Measurements from ENCODE around the gene COG5.
"Not testable (repeated sequence)": the region's sequence is repeated elsewhere in the genome, so short reads cannot be mapped to it uniquely, and the experiment has no call there.

Gene COG5

GRCh38 chr7:107560898-107561516 is 2.7 kb downstream of the COG5 start:
- DNase-seq (no peak), ATAC-seq (replicated peaks) (peak in 1 of 2 donors; percentile 51)
- H3K27ac Mint-ChIP-seq, result no peak overlapping the region
- peak overlapping the region; percentile 22 to 50 for H3K4me3 Mint-ChIP-seq
- peaks cover 28 to 50% of the 10 kb centered on the region in 2 donors for H3K4me1 Mint-ChIP-seq
- H3K9me3 Mint-ChIP-seq, result no peaks in the 10 kb centered on the region
- H3K27me3 Mint-ChIP-seq, result no peaks in the 10 kb centered on the region
- H3K36me3 Mint-ChIP-seq, result peaks cover 6 to 16% of the 10 kb centered on the region in 2 donors

GRCh38 chr7:107559864-107560263 is 3.9 kb downstream of the COG5 start:
- peaks cover 15 to 24% of the 10 kb centered on the region in 2 donors for H3K36me3 Mint-ChIP-seq
- no peaks in the 10 kb centered on the region for H3K9me3 Mint-ChIP-seq
- peaks cover 24 to 47% of the 10 kb centered on the region in 2 donors for H3K4me1 Mint-ChIP-seq
- peak overlapping the region; percentile 11 for H3K27ac Mint-ChIP-seq
- H3K4me3 Mint-ChIP-seq, result no peak overlapping the region
- ATAC-seq (replicated peaks) (no peak), DNase-seq (no peak)
- H3K27me3 Mint-ChIP-seq, result no peaks in the 10 kb centered on the region

- DNase-seq, result no peak
- H3K27me3 Mint-ChIP-seq, result no peaks in the 10 kb centered on the region
- H3K9me3 Mint-ChIP-seq, result no peaks in the 10 kb centered on the region
- no peak for ATAC-seq (replicated peaks)
- peaks cover 21 to 33% of the 10 kb centered on the region in 2 donors for H3K36me3 Mint-ChIP-seq
- H3K4me1 Mint-ChIP-seq, result peaks cover 12 to 29% of the 10 kb centered on the region in 2 donors
- H3K27ac Mint-ChIP-seq, result no peak overlapping the region
- no peak overlapping the region for H3K4me3 Mint-ChIP-seq
These were observed 7.8 kb downstream of the COG5 start for GRCh38 chr7:107555893-107556292.

- Mint-ChIP-seq H3K4me1 (peaks cover 10% of the 10 kb centered on the region in 2 donors), H3K4me3 (no peak overlapping the region), H3K27ac (no peak overlapping the region), H3K27me3 (no peaks in the 10 kb centered on the region), H3K36me3 (peaks cover 37 to 60% of the 10 kb centered on the region in 2 donors), H3K9me3 (no peaks in the 10 kb centered on the region)
- ATAC-seq (replicated peaks) (no peak), DNase-seq (no peak)
These were observed 11.8 kb downstream of the COG5 start for GRCh38 chr7:107551936-107552335.

GRCh38 chr7:107544848-107545591 is 18.7 kb downstream of the COG5 start:
- peaks cover 11 to 13% of the 10 kb centered on the region in 2 donors for H3K9me3 Mint-ChIP-seq
- no peaks in the 10 kb centered on the region for H3K27me3 Mint-ChIP-seq
- H3K27ac Mint-ChIP-seq, result no peak overlapping the region
- peaks cover 5 to 12% of the 10 kb centered on the region in 2 donors for H3K4me1 Mint-ChIP-seq
- ATAC-seq (replicated peaks) (no peak), DNase-seq (no peak)
- H3K4me3 Mint-ChIP-seq, result no peak overlapping the region
- H3K36me3 Mint-ChIP-seq, result peaks cover 55 to 64% of the 10 kb centered on the region in 2 donors

GRCh38 chr7:107543338-107543993 is 20.3 kb downstream of the COG5 start:
- ATAC-seq (replicated peaks) (no peak), DNase-seq (no peak)
- H3K4me1 Mint-ChIP-seq, result peaks cover 5 to 10% of the 10 kb centered on the region in 2 donors
- peaks cover 11 to 13% of the 10 kb centered on the region in 2 donors for H3K9me3 Mint-ChIP-seq
- peak overlapping the region; percentile 80 for H3K27ac Mint-ChIP-seq
- H3K27me3 Mint-ChIP-seq, result no peaks in the 10 kb centered on the region
- H3K36me3 Mint-ChIP-seq, result peaks cover 57 to 64% of the 10 kb centered on the region in 2 donors
- H3K4me3 Mint-ChIP-seq, result no peak overlapping the region

- no peak overlapping the region for H3K4me3 Mint-ChIP-seq
- H3K27me3 Mint-ChIP-seq, result no peaks in the 10 kb centered on the region
- no peak overlapping the region for H3K27ac Mint-ChIP-seq
- peaks cover 53 to 68% of the 10 kb centered on the region in 2 donors for H3K36me3 Mint-ChIP-seq
- ATAC-seq (replicated peaks) (no peak), DNase-seq (no peak)
- peaks cover 14 to 36% of the 10 kb centered on the region in 2 donors for H3K4me1 Mint-ChIP-seq
- H3K9me3 Mint-ChIP-seq, result peaks cover 7 to 8% of the 10 kb centered on the region in 2 donors
These were observed 25.7 kb downstream of the COG5 start for GRCh38 chr7:107538001-107538400.

GRCh38 chr7:107537228-107537627 is 26.5 kb downstream of the COG5 start:
- not testable (repeated sequence) for H3K27ac Mint-ChIP-seq; H3K9me3 Mint-ChIP-seq; DNase-seq; H3K4me3 Mint-ChIP-seq; H3K27me3 Mint-ChIP-seq; ATAC-seq (replicated peaks)
- Mint-ChIP-seq H3K36me3 (peaks cover 49 to 67% of the 10 kb centered on the region in 2 donors), H3K4me1 (peaks cover 14 to 37% of the 10 kb centered on the region in 2 donors)

GRCh38 chr7:107534139-107534538 is 29.6 kb downstream of the COG5 start:
- Mint-ChIP-seq H3K9me3 (peaks cover 7 to 8% of the 10 kb centered on the region in 2 donors), H3K27me3 (no peaks in the 10 kb centered on the region), H3K36me3 (peaks cover 48 to 66% of the 10 kb centered on the region in 2 donors), H3K27ac (no peak overlapping the region), H3K4me3 (no peak overlapping the region), H3K4me1 (peaks cover 12 to 37% of the 10 kb centered on the region in 2 donors)
- ATAC-seq (replicated peaks) (no peak), DNase-seq (no peak)

GRCh38 chr7:107530751-107531150 is 33.0 kb downstream of the COG5 start:
- Mint-ChIP-seq H3K9me3 (peaks cover 5% of the 10 kb centered on the region in 2 donors), H3K27me3 (no peaks in the 10 kb centered on the region), H3K4me1 (peaks cover 8 to 30% of the 10 kb centered on the region in 2 donors), H3K36me3 (peaks cover 37 to 49% of the 10 kb centered on the region in 2 donors), H3K4me3 (no peak overlapping the region), H3K27ac (no peak overlapping the region)
- no peak for ATAC-seq (replicated peaks)
- no peak for DNase-seq

- no peak for ATAC-seq (replicated peaks)
- Mint-ChIP-seq H3K4me3 (no peak overlapping the region), H3K4me1 (peaks cover 0 to 7% of the 10 kb centered on the region in 2 donors), H3K9me3 (no peaks in the 10 kb centered on the region), H3K36me3 (peaks cover 24 to 33% of the 10 kb centered on the region in 2 donors), H3K27ac (no peak overlapping the region), H3K27me3 (no peaks in the 10 kb centered on the region)
- no peak for DNase-seq
These were observed 35.3 kb downstream of the COG5 start for GRCh38 chr7:107528461-107528860.

- H3K36me3 Mint-ChIP-seq, result peaks cover 22 to 34% of the 10 kb centered on the region in 2 donors
- DNase-seq (no peak), ATAC-seq (replicated peaks) (no peak)
- no peaks in the 10 kb centered on the region for H3K27me3 Mint-ChIP-seq
- no peaks in the 10 kb centered on the region for H3K4me1 Mint-ChIP-seq
- no peaks in the 10 kb centered on the region for H3K9me3 Mint-ChIP-seq
- no peak overlapping the region for H3K27ac Mint-ChIP-seq
- no peak overlapping the region for H3K4me3 Mint-ChIP-seq
These were observed 36.5 kb downstream of the COG5 start for GRCh38 chr7:107527196-107527595.

GRCh38 chr7:107526672-107527071 is 37.0 kb downstream of the COG5 start:
- DNase-seq, result no peak
- peaks cover 4% of the 10 kb centered on the region in 2 donors for H3K4me1 Mint-ChIP-seq
- H3K27me3 Mint-ChIP-seq, result no peaks in the 10 kb centered on the region
- no peak overlapping the region for H3K27ac Mint-ChIP-seq
- no peak for ATAC-seq (replicated peaks)
- no peak overlapping the region for H3K4me3 Mint-ChIP-seq
- peaks cover 27 to 38% of the 10 kb centered on the region in 2 donors for H3K36me3 Mint-ChIP-seq
- H3K9me3 Mint-ChIP-seq, result no peaks in the 10 kb centered on the region

GRCh38 chr7:107506674-107507339 is 56.9 kb downstream of the COG5 start:
- Mint-ChIP-seq H3K27ac (no peak overlapping the region), H3K4me1 (peaks cover 11 to 30% of the 10 kb centered on the region in 2 donors), H3K27me3 (no peaks in the 10 kb centered on the region), H3K36me3 (peaks cover 28 to 33% of the 10 kb centered on the region in 2 donors), H3K9me3 (peaks cover 1 to 6% of the 10 kb centered on the region in 2 donors), H3K4me3 (no peak overlapping the region)
- DNase-seq (no peak), ATAC-seq (replicated peaks) (no peak)

Data from stimulated activated naive B cell treated with anti-CD40 and anti-IgM and Interleukin-4, amounts not matched to agents 10 μg/mL and 1 μg/mL and 100 μg/mL, for 72 hours (primary cell).